Liver (tissue), 9 donors: ENCODE results near the gene SMS. TPM values are rescaled to one million over a fixed set of nuclear protein-coding genes. Genes with fewer than 3 reads are reported as not detected.

Source experiments
- DNase-seq: peaks from one replicate; pipeline ENCODE4 v3.0.0-alpha.2; 2017; ENCODE audit warnings: low spot score
- H3K27ac ChIP-seq, 2 donors: one replicate each; pipeline ENCODE4 v1.7.0; 2013; ENCODE audit warnings: inconsistent platforms in 2 of 2, low read length in 2 of 2, control low read depth in 1 of 2, low read depth in 1 of 2, mild to moderate bottlenecking in 1 of 2
- H3K27me3 ChIP-seq, 4 donors: one replicate each; pipeline versions ENCODE4 v1.6.1 to v1.7.0; 2013; ENCODE audit warnings: low read length in 3 of 4, inconsistent platforms in 1 of 4, mild to moderate bottlenecking in 1 of 4, moderate library complexity in 1 of 4; ENCODE audit not compliant: control insufficient read depth in 4 of 4, insufficient read depth in 4 of 4
- H3K36me3 ChIP-seq, 4 donors: one replicate each; pipeline versions ENCODE4 v1.6.1 to v1.7.0; 2013; ENCODE audit warnings: low read length in 3 of 4, mild to moderate bottlenecking in 3 of 4, low read depth in 1 of 4, moderate library complexity in 1 of 4; ENCODE audit not compliant: control insufficient read depth in 4 of 4, insufficient read depth in 3 of 4
- H3K4me1 ChIP-seq, 4 donors: one replicate each; pipeline versions ENCODE4 v1.6.1 to v1.7.0; 2013; ENCODE audit warnings: low read length in 3 of 4, mild to moderate bottlenecking in 3 of 4, moderate library complexity in 1 of 4; ENCODE audit not compliant: control insufficient read depth in 4 of 4, insufficient read depth in 4 of 4
- H3K4me3 ChIP-seq, 3 donors: one replicate each; pipeline versions ENCODE4 v1.6.1 to v1.7.0; 2013; ENCODE audit warnings: low read length in 3 of 3, control low read depth in 1 of 3, low read depth in 1 of 3, mild to moderate bottlenecking in 1 of 3
- H3K9ac ChIP-seq, 2 donors: one replicate each; pipeline ENCODE4 v1.7.0; 2013; ENCODE audit warnings: low read length in 2 of 2, mild to moderate bottlenecking in 2 of 2, moderate library complexity in 2 of 2, control low read depth in 1 of 2, low read depth in 1 of 2
- H3K9me3 ChIP-seq, 4 donors: one replicate each; pipeline versions ENCODE4 v1.6.1 to v1.7.0; 2013; ENCODE audit warnings: low read length in 3 of 4; ENCODE audit not compliant: control insufficient read depth in 4 of 4
- ATF3 ChIP-seq: IDR thresholded peaks from 2 replicates; pipeline ENCODE4 v1.6.1; 2016; ENCODE audit warnings: antibody characterized with exemption
- EGR1 ChIP-seq, 2 donors: IDR thresholded peaks; 2 replicates each; pipeline ENCODE4 v1.6.1; 2016 to 2018; ENCODE audit warnings: antibody characterized with exemption in 2 of 2, low read depth in 2 of 2
- FOXA1 ChIP-seq: IDR thresholded peaks from 2 replicates; pipeline ENCODE4 v1.6.1; 2016; ENCODE audit warnings: antibody characterized with exemption
- FOXA2 ChIP-seq: IDR thresholded peaks from 2 replicates; pipeline ENCODE4 v1.6.1; 2016; ENCODE audit warnings: antibody characterized with exemption
- GABPA ChIP-seq, 2 donors: IDR thresholded peaks in 1 of 2; conservative IDR thresholded peaks in 1 of 2; 2 replicates each; pipeline ENCODE4 v1.6.1; 2016; ENCODE audit warnings: antibody characterized with exemption in 2 of 2, mild to moderate bottlenecking in 1 of 2, moderate library complexity in 1 of 2
- HNF4A ChIP-seq, 2 donors: conservative IDR thresholded peaks; 2 replicates each; pipeline ENCODE4 v1.6.1; 2016; ENCODE audit warnings: antibody characterized with exemption in 2 of 2, mild to moderate bottlenecking in 2 of 2
- HNF4G ChIP-seq: IDR thresholded peaks from 2 replicates; pipeline ENCODE4 v1.6.1; 2016; ENCODE audit warnings: antibody characterized with exemption
- JUND ChIP-seq, 2 donors: IDR thresholded peaks; 2 replicates each; pipeline ENCODE4 v1.6.1; 2016; ENCODE audit warnings: antibody characterized with exemption in 2 of 2
- MAX ChIP-seq: IDR thresholded peaks from 2 replicates; pipeline ENCODE4 v1.6.1; 2016; ENCODE audit warnings: antibody characterized with exemption
- NR2F2 ChIP-seq: IDR thresholded peaks from 2 replicates; pipeline ENCODE4 v1.6.1; 2016; ENCODE audit warnings: antibody characterized with exemption
- RAD21 ChIP-seq, 2 donors: IDR thresholded peaks; 2 replicates each; pipeline ENCODE4 v1.6.1; 2016; ENCODE audit warnings: antibody characterized with exemption in 2 of 2, mild to moderate bottlenecking in 2 of 2
- RXRA ChIP-seq, 2 donors: IDR thresholded peaks; 2 replicates each; pipeline ENCODE4 v1.6.1; 2017 to 2018; ENCODE audit warnings: antibody characterized with exemption in 2 of 2, mild to moderate bottlenecking in 1 of 2
- SP1 ChIP-seq: IDR thresholded peaks from 2 replicates; pipeline ENCODE4 v1.6.1; 2018; ENCODE audit warnings: antibody characterized with exemption, mild to moderate bottlenecking
- TAF1 ChIP-seq: conservative IDR thresholded peaks from 2 replicates; pipeline ENCODE4 v1.6.1; 2016; ENCODE audit warnings: antibody characterized with exemption, mild to moderate bottlenecking
- YY1 ChIP-seq: IDR thresholded peaks from 2 replicates; pipeline ENCODE4 v1.6.1; 2016; ENCODE audit warnings: antibody characterized with exemption, mild to moderate bottlenecking
- WGBS: extraction: QIAGEN DNeasy Blood & Tissue Kit; methylation state at CpG from one replicate; pipeline ENCODE4 v1.1.7; 2013; 5-methylcytosine and 5-hydroxymethylcytosine counted together
- polyA plus RNA-seq, 2 donors: library from polyadenylated mRNA; stranded (reverse) in 1 of 2; unstranded in 1 of 2; fragments of 200-250 nt in 1 of 2; fragments of >200 nt in 1 of 2; fragmentation: Nextera tagmentation in 1 of 2; extraction: Ambion mirVana in 1 of 2; gene quantifications; one replicate each; pipeline versions ENCODE4 v1.2.1 to v1.2.3, GENCODE V29; 2013 to 2015
- total RNA-seq, 2 donors: library from RNA; depleted of rRNA; stranded (reverse); fragments of >200 nt; gene quantifications; one replicate each; pipeline ENCODE4 v1.2.3, GENCODE V29; 2014
- TF ChIP-seq, protein P1 (sequence below): fragments of 150-350 bp; IDR thresholded peaks from 2 replicates; pipeline ENCODE4 v1.5.1; 2017; ENCODE audit warnings: improper control_type of control experiment, low read depth, low read length; ENCODE audit not compliant: missing input control
- TF ChIP-seq, protein P2 (sequence below): IDR thresholded peaks from 2 replicates; pipeline ENCODE4 v1.6.1; 2016; ENCODE audit warnings: antibody characterized with exemption
- TF ChIP-seq, protein P3 (sequence below): IDR thresholded peaks from 2 replicates; pipeline ENCODE4 v1.6.1; 2016; ENCODE audit warnings: antibody characterized with exemption, mild to moderate bottlenecking
- donor health status: healthy.
- donor health status: healthy.
- donor health status: healthy.
- donor health status: healthy.
- donor health status: healthy.

Gene SMS
- total and polyA plus RNA-seq, 4 donors: 13.9 to 41.0 (median 17.8) TPM

- Histone ChIP-seq H3K9ac (no peak overlapping the region), H3K4me3 (no peak overlapping the region), H3K9me3 (no peaks in the 10 kb centered on the region), H3K36me3 (no peaks in the 10 kb centered on the region), H3K27ac (no peak overlapping the region), H3K4me1 (no peaks in the 10 kb centered on the region), H3K27me3 (peaks cover 0 to 3% (median 0%) of the 10 kb centered on the region in 4 donors)
- 83% methylated on average over 6 of the region's 6 CpGs for whole genome bisulfite sequencing
- TF ChIP-seq RAD21 (IDR thresholded peaks at IDR 0.05): no peak
- TF ChIP-seq, protein P1, sequence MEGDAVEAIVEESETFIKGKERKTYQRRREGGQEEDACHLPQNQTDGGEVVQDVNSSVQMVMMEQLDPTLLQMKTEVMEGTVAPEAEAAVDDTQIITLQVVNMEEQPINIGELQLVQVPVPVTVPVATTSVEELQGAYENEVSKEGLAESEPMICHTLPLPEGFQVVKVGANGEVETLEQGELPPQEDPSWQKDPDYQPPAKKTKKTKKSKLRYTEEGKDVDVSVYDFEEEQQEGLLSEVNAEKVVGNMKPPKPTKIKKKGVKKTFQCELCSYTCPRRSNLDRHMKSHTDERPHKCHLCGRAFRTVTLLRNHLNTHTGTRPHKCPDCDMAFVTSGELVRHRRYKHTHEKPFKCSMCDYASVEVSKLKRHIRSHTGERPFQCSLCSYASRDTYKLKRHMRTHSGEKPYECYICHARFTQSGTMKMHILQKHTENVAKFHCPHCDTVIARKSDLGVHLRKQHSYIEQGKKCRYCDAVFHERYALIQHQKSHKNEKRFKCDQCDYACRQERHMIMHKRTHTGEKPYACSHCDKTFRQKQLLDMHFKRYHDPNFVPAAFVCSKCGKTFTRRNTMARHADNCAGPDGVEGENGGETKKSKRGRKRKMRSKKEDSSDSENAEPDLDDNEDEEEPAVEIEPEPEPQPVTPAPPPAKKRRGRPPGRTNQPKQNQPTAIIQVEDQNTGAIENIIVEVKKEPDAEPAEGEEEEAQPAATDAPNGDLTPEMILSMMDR: no peak
- TF ChIP-seq ATF3: no peak
- TF ChIP-seq HNF4A (conservative IDR thresholded peaks at IDR 0.05): no peak
- no peak for TF ChIP-seq JUND (IDR thresholded peaks at IDR 0.05)
- no peak for TF ChIP-seq EGR1 (IDR thresholded peaks at IDR 0.05; ENCODE audit: low read depth in 2 of 2)
- TF ChIP-seq RXRA (IDR thresholded peaks at IDR 0.05): no peak
- TF ChIP-seq NR2F2: no peak
- no peak for TF ChIP-seq TAF1
- TF ChIP-seq, protein P2, sequence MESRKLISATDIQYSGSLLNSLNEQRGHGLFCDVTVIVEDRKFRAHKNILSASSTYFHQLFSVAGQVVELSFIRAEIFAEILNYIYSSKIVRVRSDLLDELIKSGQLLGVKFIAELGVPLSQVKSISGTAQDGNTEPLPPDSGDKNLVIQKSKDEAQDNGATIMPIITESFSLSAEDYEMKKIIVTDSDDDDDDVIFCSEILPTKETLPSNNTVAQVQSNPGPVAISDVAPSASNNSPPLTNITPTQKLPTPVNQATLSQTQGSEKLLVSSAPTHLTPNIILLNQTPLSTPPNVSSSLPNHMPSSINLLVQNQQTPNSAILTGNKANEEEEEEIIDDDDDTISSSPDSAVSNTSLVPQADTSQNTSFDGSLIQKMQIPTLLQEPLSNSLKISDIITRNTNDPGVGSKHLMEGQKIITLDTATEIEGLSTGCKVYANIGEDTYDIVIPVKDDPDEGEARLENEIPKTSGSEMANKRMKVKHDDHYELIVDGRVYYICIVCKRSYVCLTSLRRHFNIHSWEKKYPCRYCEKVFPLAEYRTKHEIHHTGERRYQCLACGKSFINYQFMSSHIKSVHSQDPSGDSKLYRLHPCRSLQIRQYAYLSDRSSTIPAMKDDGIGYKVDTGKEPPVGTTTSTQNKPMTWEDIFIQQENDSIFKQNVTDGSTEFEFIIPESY: no peak
- no peak for TF ChIP-seq GABPA (IDR thresholded peaks at IDR 0.05 in 1 of 2, conservative IDR thresholded peaks at IDR 0.05 in 1 of 2)
- TF ChIP-seq FOXA1: no peak
- TF ChIP-seq, protein P3, sequence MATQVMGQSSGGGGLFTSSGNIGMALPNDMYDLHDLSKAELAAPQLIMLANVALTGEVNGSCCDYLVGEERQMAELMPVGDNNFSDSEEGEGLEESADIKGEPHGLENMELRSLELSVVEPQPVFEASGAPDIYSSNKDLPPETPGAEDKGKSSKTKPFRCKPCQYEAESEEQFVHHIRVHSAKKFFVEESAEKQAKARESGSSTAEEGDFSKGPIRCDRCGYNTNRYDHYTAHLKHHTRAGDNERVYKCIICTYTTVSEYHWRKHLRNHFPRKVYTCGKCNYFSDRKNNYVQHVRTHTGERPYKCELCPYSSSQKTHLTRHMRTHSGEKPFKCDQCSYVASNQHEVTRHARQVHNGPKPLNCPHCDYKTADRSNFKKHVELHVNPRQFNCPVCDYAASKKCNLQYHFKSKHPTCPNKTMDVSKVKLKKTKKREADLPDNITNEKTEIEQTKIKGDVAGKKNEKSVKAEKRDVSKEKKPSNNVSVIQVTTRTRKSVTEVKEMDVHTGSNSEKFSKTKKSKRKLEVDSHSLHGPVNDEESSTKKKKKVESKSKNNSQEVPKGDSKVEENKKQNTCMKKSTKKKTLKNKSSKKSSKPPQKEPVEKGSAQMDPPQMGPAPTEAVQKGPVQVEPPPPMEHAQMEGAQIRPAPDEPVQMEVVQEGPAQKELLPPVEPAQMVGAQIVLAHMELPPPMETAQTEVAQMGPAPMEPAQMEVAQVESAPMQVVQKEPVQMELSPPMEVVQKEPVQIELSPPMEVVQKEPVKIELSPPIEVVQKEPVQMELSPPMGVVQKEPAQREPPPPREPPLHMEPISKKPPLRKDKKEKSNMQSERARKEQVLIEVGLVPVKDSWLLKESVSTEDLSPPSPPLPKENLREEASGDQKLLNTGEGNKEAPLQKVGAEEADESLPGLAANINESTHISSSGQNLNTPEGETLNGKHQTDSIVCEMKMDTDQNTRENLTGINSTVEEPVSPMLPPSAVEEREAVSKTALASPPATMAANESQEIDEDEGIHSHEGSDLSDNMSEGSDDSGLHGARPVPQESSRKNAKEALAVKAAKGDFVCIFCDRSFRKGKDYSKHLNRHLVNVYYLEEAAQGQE: no peak
- no peak for TF ChIP-seq MAX
- TF ChIP-seq SP1: no peak
- no peak for TF ChIP-seq HNF4G
- no peak for TF ChIP-seq FOXA2
- no peak for TF ChIP-seq YY1
- DNase-seq: no peak
These were observed 92.0 kb downstream of the SMS start for GRCh38 chrX:22032506-22032905.
